ENCODE data around the gene CLEC4F. TPM values are rescaled to one million over a fixed set of nuclear protein-coding genes. Genes with fewer than 3 reads are reported as not detected.

The CLEC4F gene, protein sequence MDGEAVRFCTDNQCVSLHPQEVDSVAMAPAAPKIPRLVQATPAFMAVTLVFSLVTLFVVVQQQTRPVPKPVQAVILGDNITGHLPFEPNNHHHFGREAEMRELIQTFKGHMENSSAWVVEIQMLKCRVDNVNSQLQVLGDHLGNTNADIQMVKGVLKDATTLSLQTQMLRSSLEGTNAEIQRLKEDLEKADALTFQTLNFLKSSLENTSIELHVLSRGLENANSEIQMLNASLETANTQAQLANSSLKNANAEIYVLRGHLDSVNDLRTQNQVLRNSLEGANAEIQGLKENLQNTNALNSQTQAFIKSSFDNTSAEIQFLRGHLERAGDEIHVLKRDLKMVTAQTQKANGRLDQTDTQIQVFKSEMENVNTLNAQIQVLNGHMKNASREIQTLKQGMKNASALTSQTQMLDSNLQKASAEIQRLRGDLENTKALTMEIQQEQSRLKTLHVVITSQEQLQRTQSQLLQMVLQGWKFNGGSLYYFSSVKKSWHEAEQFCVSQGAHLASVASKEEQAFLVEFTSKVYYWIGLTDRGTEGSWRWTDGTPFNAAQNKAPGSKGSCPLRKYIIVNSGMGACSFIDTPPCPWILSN
- not detected in 2 replicates for total RNA-seq (2021)
- long read RNA-seq: 0 reads

DNA sequence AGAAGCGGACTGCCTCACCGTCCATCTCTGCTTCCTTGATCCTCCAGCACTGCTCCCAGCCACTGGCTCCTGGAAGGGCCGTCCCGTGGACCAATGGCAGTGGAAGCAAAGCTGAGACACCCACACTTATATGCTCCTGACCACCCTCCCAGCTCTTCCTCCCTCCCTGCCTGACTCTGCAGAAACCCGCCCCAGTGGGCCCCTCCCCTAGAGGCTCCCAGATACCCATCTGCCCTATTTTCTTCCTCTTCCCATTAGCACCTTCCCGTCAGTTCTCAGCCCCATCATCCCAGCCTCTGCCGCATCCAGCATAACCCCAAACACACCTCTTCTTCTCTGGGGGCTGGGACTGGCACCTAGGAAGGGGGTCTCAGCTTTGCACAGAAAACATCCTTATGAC, at the start of gene CLEC4F:
CLEC4F (minus strand) TSS at position 101 of the 400 bp plus-strand sequence; CDS start at position 25, 76 bp downstream.
- no peaks in the 10 kb centered on the region for H3K79me2 ChIP-seq (ENCODE audit: insufficient read depth, low read length)
- no peak within 1 kb of the TSS; the same call in 1 of the 2 replicates for H3K14ac ChIP-seq (ENCODE audit: insufficient read depth, low read length)
- H2BK15ac ChIP-seq (ENCODE audit: low read depth, low read length): no peak within 1 kb of the TSS
- H3K56ac ChIP-seq (ENCODE audit: insufficient read length, low read depth, low read length): no peak within 1 kb of the TSS
- no peaks in the 10 kb centered on the region for H3K79me1 ChIP-seq (ENCODE audit: insufficient read depth, low read depth, low read length, poor library complexity, severe bottlenecking)
- Mint-ChIP-seq H3K27me3 (ENCODE audit: low read depth) (peaks cover 41% of the 10 kb centered on the region), H3K9me3 (no peaks in the 10 kb centered on the region), H3K4me1 (peaks cover 3 to 5% of the 10 kb centered on the region in 2 experiments), H3K4me3 (no peak within 1 kb of the TSS; a peak in 1 of 5 replicates), H3K27ac (peak within 1 kb of the TSS in 1 of 3 experiments; percentile 68; a peak in 1 of 7 replicates), H3K36me3 (ENCODE audit: insufficient read depth in 1 of 3, low read depth in 3 of 3) (no peaks in the 10 kb centered on the region)
- H4K91ac ChIP-seq (ENCODE audit: insufficient read length, low read depth, low read length): no peak within 1 kb of the TSS
- H3K4me2 ChIP-seq (ENCODE audit: insufficient read depth, insufficient read length, low read length): no peak within 1 kb of the TSS
- H4K8ac ChIP-seq (replicated peaks; ENCODE audit: insufficient read length, low read depth, low read length): no peak within 1 kb of the TSS
- no peaks in the 10 kb centered on the region for H3K4me1 ChIP-seq (ENCODE audit: insufficient read depth, low read length)
- no peak within 1 kb of the TSS for H3T11ph ChIP-seq (ENCODE audit: low read length)
- H2BK120ac ChIP-seq (ENCODE audit: low read depth, low read length, poor library complexity, severe bottlenecking): no peak within 1 kb of the TSS
- no peaks in the 10 kb centered on the region for H3K9me3 ChIP-seq (ENCODE audit: control insufficient read depth, low read depth, low read length)
- no peak within 1 kb of the TSS for H2AFZ ChIP-seq (ENCODE audit: low read length)
- no peak for DNase-seq
- no peak within 1 kb of the TSS for H3K4ac ChIP-seq (ENCODE audit: low read depth, low read length)
- H2BK12ac ChIP-seq (ENCODE audit: insufficient read length, low read depth, low read length): no peak within 1 kb of the TSS
- no peaks in the 10 kb centered on the region for H4K20me1 ChIP-seq (ENCODE audit: control insufficient read depth, insufficient read depth, insufficient read length)
- no peak within 1 kb of the TSS for H2BK5ac ChIP-seq (ENCODE audit: insufficient read length, low read length)
- no peaks in the 10 kb centered on the region for H3K23me2 ChIP-seq (ENCODE audit: insufficient read length, low read depth, low read length, poor library complexity, severe bottlenecking)
- H3K27ac ChIP-seq (ENCODE audit: insufficient read length, low read depth, low read length): no peak within 1 kb of the TSS
- no peak within 1 kb of the TSS for H4K5ac ChIP-seq (ENCODE audit: insufficient read length, low read depth, low read length)
- H3K18ac ChIP-seq (ENCODE audit: insufficient read length, low read depth, low read length): no peak within 1 kb of the TSS
- H2AK5ac ChIP-seq (ENCODE audit: insufficient read length, low read length): no peak within 1 kb of the TSS
- H3K9ac ChIP-seq (ENCODE audit: extremely low read depth, insufficient read length, low read length): no peak within 1 kb of the TSS
- TF ChIP-seq, protein P1, sequence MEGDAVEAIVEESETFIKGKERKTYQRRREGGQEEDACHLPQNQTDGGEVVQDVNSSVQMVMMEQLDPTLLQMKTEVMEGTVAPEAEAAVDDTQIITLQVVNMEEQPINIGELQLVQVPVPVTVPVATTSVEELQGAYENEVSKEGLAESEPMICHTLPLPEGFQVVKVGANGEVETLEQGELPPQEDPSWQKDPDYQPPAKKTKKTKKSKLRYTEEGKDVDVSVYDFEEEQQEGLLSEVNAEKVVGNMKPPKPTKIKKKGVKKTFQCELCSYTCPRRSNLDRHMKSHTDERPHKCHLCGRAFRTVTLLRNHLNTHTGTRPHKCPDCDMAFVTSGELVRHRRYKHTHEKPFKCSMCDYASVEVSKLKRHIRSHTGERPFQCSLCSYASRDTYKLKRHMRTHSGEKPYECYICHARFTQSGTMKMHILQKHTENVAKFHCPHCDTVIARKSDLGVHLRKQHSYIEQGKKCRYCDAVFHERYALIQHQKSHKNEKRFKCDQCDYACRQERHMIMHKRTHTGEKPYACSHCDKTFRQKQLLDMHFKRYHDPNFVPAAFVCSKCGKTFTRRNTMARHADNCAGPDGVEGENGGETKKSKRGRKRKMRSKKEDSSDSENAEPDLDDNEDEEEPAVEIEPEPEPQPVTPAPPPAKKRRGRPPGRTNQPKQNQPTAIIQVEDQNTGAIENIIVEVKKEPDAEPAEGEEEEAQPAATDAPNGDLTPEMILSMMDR (conservative IDR thresholded peaks at IDR 0.05): no peak
- no peak within 1 kb of the TSS for H2BK20ac ChIP-seq (ENCODE audit: low read depth, low read length, poor library complexity, severe bottlenecking)
- H3K27me3 ChIP-seq (ENCODE audit: insufficient read depth, low read length): no peaks in the 10 kb centered on the region
- H3K23ac ChIP-seq (ENCODE audit: insufficient read length, low read depth, low read length): no peak within 1 kb of the TSS
- no CpG with 5 or more reads among the region's 7 CpGs for WGBS (ENCODE audit: extremely low coverage, insufficient read length, low lambda C conversion rate)
